Tibial artery (tissue), 4 donors: ENCODE measurements around the gene MRGPRX3.

Source experiments
- DNase-seq, 2 donors: peaks; one replicate each; pipeline ENCODE4 v3.0.0-alpha.2; 2019
- H3K27ac ChIP-seq, 2 donors: fragments of 200-600 bp; sonication (generic) in 1 of 2; 1 replicate in 1 of 2; 2 replicates in 1 of 2; pipeline ENCODE4 v1.5.1; 2018 to 2019; ENCODE audit warnings: mild to moderate bottlenecking in 1 of 2
- H3K27me3 ChIP-seq, 2 donors: fragments of 200-600 bp; sonication (generic) in 1 of 2; one replicate each; pipeline versions ENCODE4 v1.5.1 to v1.6.0; 2016 to 2019
- H3K36me3 ChIP-seq, 3 donors: fragments of 200-600 bp; sonication (generic) in 2 of 3; one replicate each; pipeline ENCODE4 v1.5.1; 2016 to 2019; ENCODE audit warnings: mild to moderate bottlenecking in 2 of 3
- H3K4me1 ChIP-seq, 4 donors: fragments of 200-600 bp; sonication (generic) in 2 of 4; 1 replicate in 3 of 4; 2 replicates in 1 of 4; pipeline ENCODE4 v1.5.1; 2016 to 2019
- H3K4me3 ChIP-seq, 2 donors: fragments of 200-600 bp; sonication (generic) in 1 of 2; 1 replicate in 1 of 2; 2 replicates in 1 of 2; pipeline ENCODE4 v1.5.1; 2018 to 2019; ENCODE audit warnings: mild to moderate bottlenecking in 2 of 2
- H3K9me3 ChIP-seq, 3 donors: fragments of 200-600 bp; sonication (generic) in 1 of 3; one replicate each; pipeline ENCODE4 v1.5.1; 2016 to 2019
- CTCF ChIP-seq, 2 experiments: fragments of 200-600 bp in 1 of 2; fragments of 450-650 bp in 1 of 2; IDR thresholded peaks; one replicate each; pipeline ENCODE4 v1.5.1; 2017 to 2019; ENCODE audit warnings: antibody characterized with exemption in 2 of 2, mild to moderate bottlenecking in 1 of 2, moderate library complexity in 1 of 2
- intact Hi-C: fragments of 100-400 bp; cut with DNase I; formaldehyde crosslinking; loops from one replicate; pipeline ENCODE4 v1.15.0; 2023; ENCODE audit warnings: low total_unique reads

MRGPRX3 gene

GRCh38 chr11:18100926-18101656 is 31.3 kb upstream of the MRGPRX3 start:
- intact Hi-C loops, result loop anchor here (5.0 kb wide), 1 partner anchor 104 kb away; no protein-coding TSS in a partner anchor
- H3K27me3 ChIP-seq, result no peaks in the 10 kb centered on the region
- H3K9me3 ChIP-seq, result no peaks in the 10 kb centered on the region
- H3K27ac ChIP-seq, result no peak overlapping the region
- peaks cover 12 to 36% (median 23%) of the 10 kb centered on the region in 3 donors for H3K36me3 ChIP-seq
- H3K4me3 ChIP-seq, result no peak overlapping the region
- DNase-seq, result no peak
- no peak for TF ChIP-seq CTCF (IDR thresholded peaks at IDR 0.05)
- peaks cover 0 to 15% (median 7%) of the 10 kb centered on the region in 4 donors for H3K4me1 ChIP-seq

DNA sequence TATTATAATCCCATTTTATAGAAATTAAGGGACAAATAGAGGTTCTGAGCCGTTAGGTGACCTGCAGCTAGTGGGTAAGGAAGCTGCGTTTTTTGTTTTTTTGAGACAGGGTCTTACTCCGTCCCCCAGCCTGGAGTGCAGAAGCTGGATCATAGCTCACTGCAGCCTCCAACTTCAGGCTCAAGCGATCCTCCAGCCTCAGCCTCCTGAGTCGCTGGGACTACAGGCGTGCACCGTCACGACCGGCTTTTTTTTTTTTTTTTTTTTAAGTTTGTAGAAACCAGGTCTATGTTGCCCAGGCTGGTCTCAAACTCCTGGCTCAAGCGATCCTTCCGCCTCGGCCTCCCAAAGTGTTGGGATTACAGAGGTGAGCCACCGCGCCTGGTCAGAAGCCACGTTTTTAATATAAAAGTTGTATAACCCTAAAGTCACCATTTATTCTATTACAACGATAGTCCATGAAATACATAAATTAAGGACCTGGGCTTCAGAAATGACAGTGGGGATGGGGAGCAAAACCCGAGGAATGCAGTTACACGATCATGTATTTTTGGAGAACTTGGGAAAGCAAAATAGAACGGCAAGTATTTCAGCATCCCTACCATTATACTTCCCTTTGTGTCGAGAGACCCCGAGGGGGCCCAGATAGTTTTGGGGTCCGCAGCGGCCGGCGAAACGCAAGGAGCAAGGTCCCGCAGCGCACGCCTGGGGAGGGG is 27.1 kb upstream of the MRGPRX3 start:
- Histone ChIP-seq H3K4me3 (peak overlapping the region; percentile 91 to 98), H3K27ac (peak overlapping the region; percentile 68 to 77), H3K27me3 (no peaks in the 10 kb centered on the region), H3K36me3 (peaks cover 7 to 26% (median 18%) of the 10 kb centered on the region in 3 donors), H3K9me3 (no peaks in the 10 kb centered on the region), H3K4me1 (peaks cover 0 to 19% (median 9%) of the 10 kb centered on the region in 4 donors)
- no peak for DNase-seq
- intact Hi-C loops, result loop anchor here (5.0 kb wide), 1 partner anchor 93 kb away; the partner anchor contains the start of gene SERGEF
- no peak for TF ChIP-seq CTCF (IDR thresholded peaks at IDR 0.05)

- TF ChIP-seq CTCF (IDR thresholded peaks at IDR 0.05), result peak; percentile 49 to 58
- peak within 1 kb of the TSS; percentile 91 to 98 for H3K4me3 ChIP-seq
- peak; percentile 71 to 89 for DNase-seq
- peak within 1 kb of the TSS; percentile 68 to 77 for H3K27ac ChIP-seq
- H3K4me1 ChIP-seq, result peaks cover 0 to 19% (median 9%) of the 10 kb centered on the region in 4 donors
- peaks cover 7 to 23% (median 16%) of the 10 kb centered on the region in 3 donors for H3K36me3 ChIP-seq
- no peaks in the 10 kb centered on the region for H3K9me3 ChIP-seq
- H3K27me3 ChIP-seq, result no peaks in the 10 kb centered on the region
- intact Hi-C loops, result loop anchor here (5.0 kb wide), 1 partner anchor 94 kb away; the partner anchor contains the start of gene SERGEF
Observed at GRCh38 chr11:18105802-18106574, 26.4 kb upstream of the MRGPRX3 start, which contains the start of gene SAAL1. Gene SAAL1 (minus strand): TSS chr11:18106082. CDS start chr11:18106041, 41 bp downstream.

- intact Hi-C loops, result loop anchor here (5.0 kb wide), 1 partner anchor 94 kb away; the partner anchor contains the start of gene SERGEF
- no peak overlapping the region for H3K27ac ChIP-seq
- H3K4me3 ChIP-seq, result peak overlapping the region; percentile 91 to 98
- H3K4me1 ChIP-seq, result peaks cover 0 to 19% (median 9%) of the 10 kb centered on the region in 4 donors
- H3K9me3 ChIP-seq, result no peaks in the 10 kb centered on the region
- no peak for TF ChIP-seq CTCF (IDR thresholded peaks at IDR 0.05)
- no peak for DNase-seq
- H3K36me3 ChIP-seq, result peaks cover 7 to 16% (median 11%) of the 10 kb centered on the region in 3 donors
- peaks cover 0 to 3% of the 10 kb centered on the region in 2 donors for H3K27me3 ChIP-seq
Observed at GRCh38 chr11:18106688-18107087, 25.7 kb upstream of the MRGPRX3 start.

GRCh38 chr11:18108254-18108653 is 24.1 kb upstream of the MRGPRX3 start:
- Histone ChIP-seq H3K4me3 (no peak overlapping the region), H3K4me1 (peaks cover 0 to 19% (median 9%) of the 10 kb centered on the region in 4 donors), H3K27me3 (peaks cover 0 to 7% of the 10 kb centered on the region in 2 donors), H3K27ac (no peak overlapping the region), H3K36me3 (peaks cover 0 to 2% (median under 1%) of the 10 kb centered on the region in 3 donors), H3K9me3 (no peaks in the 10 kb centered on the region)
- intact Hi-C loops, result loop anchor here (5.0 kb wide), 1 partner anchor 96 kb away; the partner anchor contains the start of gene SERGEF
- no peak for DNase-seq
- TF ChIP-seq CTCF (IDR thresholded peaks at IDR 0.05), result no peak
